Hippocampal formation (tissue), 2 donors: ENCODE results near the gene MRM1.
"Not testable (repeated sequence)": the region's sequence is repeated elsewhere in the genome, so short reads cannot be mapped to it uniquely, and the experiment has no call there.

Source experiments
- DNase-seq, 2 donors: peaks; one replicate each; lab custom pipeline; 2025; lab: John Stamatoyannopoulos, UW

MRM1 gene

DNA sequence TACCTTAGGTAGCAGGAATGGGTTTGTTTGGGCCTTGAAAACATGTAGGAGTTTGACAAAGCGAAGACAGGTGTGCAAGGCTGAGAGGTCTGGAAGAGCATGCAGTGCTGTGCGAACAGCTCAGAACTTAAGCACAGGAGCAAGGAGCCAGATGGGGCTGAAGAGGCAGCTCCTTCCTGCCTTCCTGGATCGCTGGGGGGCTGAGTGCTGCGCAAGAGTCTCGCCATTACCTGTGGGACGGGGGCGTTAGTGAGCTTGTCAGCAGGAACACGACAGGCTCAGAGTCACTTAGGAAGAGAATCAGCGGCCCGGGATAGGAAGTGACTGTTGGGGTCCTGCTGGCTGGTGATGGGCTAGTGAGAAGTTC, 464 bp upstream of the MRM1 start:
- no peak for DNase-seq

DNA sequence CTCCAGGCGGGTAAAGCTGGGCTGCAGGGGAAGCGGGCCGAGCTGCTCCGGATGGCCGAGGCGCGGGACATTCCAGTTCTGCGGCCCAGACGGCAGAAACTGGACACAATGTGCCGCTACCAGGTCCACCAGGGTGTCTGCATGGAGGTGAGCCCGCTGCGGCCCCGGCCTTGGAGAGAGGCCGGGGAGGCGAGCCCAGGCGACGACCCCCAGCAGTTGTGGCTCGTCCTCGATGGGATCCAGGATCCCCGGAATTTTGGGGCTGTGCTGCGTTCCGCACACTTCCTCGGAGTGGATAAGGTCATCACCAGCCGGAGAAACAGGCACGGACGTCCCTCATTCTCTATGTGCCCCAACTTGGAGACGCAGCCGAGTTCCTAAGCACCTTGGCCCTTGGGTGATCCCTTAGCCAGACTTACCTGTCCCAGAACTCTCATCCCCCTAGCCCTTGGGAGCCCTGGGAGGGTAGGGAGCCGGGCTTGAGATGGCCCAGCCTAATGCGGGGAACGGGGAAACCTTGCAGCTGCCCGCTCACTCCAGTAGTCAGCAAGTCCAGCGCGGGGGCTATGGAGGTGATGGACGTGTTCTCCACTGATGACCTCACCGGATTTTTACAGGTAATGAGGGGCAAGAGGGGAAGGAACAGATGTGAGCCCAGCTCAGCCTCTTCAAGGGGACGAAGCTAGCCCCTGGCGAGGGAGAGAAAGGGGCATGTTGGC, 806 bp downstream of the MRM1 start:
- no peak for DNase-seq

DNA sequence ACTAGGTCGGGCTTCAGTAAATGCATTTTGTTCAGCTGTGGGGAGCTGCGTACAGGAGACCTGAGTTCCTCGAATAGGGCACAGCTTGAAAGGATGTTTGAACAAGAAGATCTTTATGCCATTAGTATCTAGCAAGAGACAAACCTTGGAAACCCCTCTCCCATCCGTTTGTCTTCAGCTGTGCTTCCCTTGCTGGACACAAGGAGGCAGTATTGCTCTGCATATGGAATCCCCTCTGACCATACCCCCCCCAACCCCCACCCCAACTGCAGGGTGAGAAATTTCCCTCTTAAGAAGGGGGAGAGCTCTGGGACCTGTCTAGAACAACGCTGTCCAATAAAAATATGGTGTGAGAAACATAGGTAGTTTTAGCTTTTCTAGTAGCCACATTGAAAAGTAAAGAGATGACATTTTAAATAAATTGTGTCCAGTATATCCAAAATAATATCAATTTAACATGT, 1.6 kb downstream of the MRM1 start:
- peak in 1 of 2 donors; percentile 11 for DNase-seq

DNA sequence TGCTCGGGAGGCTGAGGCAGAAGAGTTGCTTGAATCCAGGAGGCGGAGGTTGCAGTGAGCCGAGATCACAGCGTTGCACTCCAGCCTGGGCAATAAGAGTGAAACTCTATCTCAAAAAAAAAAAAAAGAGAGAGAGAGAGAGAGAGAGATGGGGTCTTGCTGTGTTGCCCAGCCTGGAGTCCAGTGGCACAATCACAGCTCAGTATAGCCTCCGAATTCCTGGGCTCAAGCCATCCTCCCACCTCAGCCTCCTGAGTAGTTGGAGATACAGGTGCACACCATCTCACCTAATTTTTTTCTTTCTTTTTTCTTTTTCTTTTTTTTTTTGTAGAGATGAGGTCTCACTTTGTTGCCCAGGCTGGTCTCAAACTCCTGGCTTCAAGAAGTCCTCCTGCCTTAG, 3.6 kb downstream of the MRM1 start:
- not testable (repeated sequence) for DNase-seq

DNA sequence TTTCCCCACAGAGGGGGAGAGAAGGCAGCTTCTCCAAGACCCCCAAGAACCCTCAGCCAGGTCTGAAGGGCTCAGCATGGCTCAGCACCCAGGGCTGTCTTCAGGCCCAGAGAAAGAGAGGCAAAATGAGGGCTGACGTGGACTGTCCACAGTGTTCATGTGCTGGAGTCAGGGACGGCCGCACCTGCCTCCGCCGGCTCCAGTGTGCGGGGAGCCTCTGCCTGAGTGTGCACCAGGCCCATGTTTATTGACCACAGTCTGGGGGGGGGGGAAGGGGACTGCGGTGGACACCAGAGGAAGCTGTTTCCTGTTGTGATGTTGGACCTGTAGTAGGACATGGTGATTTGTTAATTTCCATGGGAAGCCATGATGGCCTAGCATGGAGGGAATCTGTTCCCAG, 6.9 kb downstream of the MRM1 start:
- no peak for DNase-seq

DNA sequence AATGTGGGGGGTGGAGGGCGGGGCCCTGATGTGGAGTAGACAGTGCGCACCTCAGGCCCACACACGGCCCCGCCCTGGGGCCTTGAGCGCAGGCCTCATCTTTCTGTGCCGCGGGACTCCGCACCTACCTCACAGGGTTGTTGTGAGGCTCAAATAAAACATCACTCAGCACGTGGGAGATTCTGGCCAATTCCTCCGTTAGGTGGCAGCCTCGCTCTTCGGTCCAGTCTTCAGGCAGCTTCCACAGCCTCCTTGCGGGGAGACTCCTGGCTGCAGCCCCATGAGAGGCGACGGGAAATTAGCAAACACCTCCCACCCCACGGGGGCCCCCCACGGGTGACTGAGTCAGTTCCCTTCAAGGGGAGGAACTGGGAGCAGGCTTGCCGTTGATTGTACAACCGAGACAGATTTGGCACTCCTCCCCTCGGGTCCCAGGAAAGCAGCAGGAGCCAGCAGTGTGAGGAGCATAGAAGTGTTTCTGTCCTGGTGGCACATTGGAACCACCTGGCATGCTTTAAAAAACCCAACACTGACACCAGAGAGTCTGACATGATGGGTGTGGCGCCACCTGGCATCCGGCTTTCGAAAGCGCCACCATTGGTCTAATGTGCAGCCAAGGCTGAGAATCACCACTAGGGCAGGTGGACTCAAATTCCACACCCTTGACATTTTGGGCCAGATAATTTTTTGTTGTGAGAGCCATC, 7.6 kb downstream of the MRM1 start:
- peak; percentile 14 to 36 for DNase-seq

DNA sequence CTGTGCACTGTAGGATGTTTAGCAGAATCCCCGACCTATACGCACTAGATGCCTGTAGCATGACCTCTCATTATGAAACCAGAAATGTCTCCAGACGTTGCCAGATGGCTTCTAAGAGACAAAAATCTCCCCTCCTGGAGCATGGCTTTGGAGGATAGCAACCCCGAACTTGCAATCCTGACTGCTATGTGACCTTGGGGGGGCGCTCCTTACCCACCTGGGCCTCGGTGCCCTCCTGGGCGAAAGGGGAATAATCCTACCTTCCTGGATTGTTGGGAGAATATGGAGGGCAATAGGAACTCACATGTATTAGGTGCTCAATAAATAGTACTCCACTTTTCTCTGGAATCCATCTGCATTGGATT, 8.1 kb downstream of the MRM1 start:
- no peak for DNase-seq

DNA sequence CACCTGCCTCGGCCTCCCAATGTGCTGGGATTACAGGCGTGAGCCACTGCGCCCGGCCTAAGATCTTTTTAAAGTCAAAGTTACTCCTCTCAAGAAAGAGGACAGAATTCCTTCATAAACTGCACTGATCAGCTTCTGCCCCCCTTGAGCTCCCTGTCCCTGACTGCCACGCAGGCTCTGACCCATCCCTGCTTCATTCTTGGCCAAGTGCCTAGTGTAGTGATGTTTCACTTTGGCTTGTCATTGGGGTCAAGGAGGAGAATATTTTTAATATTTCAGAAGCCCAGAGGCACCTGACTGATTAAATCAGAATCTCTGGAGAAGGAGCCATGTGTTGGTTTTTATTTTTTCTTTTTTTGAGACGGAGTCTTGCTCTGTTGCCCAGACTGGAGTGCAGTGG, 9.1 kb downstream of the MRM1 start:
- no peak for DNase-seq

DNA sequence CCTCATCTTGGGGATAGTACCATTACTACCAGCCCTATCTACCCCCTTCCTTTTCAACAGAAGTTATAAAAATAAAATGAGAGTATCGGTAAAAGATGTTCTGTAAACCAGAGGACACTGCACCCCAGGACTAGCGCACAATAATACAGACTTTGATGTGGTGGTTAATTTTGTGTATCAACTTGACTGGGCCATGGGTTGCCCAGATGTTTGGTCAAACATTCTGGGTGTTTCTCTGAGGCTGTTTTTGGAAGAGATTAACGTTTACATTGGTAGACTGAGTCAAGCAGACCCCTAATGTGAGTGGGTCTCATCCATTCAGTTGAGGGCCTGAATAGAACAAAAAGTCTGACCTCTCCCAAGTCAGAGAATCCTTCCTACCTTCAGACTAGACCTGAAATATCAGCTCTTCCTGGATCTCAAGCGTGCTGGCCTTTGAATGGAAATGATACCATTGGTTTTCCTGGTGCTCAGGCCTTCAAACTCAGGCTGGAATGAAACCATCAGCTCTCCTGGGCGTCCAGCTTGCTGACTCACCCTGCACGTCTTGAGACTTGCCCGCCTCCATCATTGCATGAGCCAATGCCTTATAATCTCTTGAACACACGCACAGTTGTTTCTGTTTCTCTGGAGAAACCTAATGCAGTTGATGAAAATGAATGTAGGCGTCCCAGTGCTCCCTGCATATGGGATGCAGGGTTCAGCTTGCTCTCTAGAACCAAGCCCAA, 10.1 kb downstream of the MRM1 start:
- DNase-seq = no peak

DNA sequence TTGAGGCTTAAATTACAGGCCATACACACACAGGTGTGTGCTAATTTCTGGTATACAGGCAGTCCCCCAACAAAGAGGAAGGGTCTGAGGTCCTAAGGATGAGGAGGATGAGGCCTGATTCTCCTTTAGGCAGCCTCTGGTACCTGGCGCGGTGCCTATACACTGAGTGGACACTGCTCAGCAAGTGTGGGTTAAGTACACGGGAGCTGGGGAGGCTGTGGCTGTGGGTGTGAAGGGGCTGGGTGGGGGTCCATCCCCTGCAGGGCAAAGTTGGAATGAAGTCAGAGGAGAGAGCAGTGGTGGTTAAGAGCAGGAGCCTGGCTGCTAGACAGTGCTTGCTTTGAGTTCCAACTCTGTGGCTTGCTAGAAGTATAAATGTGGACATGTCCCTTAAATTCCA, 10.9 kb downstream of the MRM1 start:
- DNase-seq = no peak

DNA sequence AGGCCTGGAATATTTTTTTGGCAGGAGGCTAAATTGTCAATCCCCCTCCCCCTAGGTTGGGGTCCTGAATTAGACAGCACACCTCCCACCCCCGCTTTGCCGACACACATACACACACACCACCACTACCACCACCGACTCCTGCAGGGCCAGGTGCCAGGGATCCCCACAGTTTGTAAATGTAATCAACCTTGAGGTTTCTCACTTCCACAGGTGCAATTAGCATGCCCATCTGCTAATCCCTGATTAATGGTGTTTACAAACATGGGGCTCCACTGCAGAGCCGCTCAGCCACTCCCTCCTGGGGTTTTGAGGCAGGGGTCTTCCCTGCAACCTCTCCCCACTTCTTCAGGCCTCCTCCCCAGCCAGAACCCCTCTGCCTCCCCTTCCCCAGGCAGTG, 11.8 kb downstream of the MRM1 start:
- no peak for DNase-seq

DNA sequence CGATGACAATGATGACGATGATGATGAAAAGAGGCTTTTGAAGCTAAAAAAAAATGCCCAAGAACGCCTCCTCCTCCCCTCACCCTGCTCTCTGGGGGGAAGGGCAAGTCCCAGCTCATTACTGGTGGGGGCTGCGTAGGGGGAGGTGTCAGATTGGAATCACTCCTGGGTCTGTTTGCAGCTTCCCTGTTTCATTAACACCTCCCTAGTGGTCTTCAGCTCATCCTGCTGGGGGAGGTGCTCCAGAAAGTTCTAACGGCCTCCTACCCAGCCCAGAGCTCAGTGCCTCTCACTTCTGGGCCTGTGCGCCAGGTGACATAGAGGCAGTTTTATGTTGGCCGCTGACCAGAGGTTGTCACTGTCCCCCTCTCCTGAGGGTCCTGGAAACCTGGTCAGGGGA, 12.7 kb downstream of the MRM1 start:
- no peak for DNase-seq

DNA sequence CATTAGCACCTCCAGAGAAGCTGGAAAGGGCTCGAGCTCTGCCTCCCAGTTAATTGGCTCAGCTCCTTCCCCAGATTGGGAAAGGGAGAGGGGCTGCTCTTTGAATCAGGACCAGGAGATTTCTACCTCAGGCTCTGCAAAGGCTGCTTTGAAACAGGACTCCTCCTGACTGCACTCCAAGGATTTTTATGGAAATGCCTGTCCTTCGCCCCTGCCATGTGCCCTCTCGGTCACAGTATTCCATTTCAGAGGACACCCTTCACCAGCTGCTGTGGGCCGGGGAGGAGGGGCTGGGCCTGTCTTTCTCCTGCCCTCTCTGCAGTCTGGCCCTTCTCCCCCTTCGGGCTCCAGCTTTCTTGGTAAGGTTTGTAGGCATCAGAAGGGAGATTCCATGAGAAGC, 13.6 kb downstream of the MRM1 start:
- DNase-seq = no peak

DNA sequence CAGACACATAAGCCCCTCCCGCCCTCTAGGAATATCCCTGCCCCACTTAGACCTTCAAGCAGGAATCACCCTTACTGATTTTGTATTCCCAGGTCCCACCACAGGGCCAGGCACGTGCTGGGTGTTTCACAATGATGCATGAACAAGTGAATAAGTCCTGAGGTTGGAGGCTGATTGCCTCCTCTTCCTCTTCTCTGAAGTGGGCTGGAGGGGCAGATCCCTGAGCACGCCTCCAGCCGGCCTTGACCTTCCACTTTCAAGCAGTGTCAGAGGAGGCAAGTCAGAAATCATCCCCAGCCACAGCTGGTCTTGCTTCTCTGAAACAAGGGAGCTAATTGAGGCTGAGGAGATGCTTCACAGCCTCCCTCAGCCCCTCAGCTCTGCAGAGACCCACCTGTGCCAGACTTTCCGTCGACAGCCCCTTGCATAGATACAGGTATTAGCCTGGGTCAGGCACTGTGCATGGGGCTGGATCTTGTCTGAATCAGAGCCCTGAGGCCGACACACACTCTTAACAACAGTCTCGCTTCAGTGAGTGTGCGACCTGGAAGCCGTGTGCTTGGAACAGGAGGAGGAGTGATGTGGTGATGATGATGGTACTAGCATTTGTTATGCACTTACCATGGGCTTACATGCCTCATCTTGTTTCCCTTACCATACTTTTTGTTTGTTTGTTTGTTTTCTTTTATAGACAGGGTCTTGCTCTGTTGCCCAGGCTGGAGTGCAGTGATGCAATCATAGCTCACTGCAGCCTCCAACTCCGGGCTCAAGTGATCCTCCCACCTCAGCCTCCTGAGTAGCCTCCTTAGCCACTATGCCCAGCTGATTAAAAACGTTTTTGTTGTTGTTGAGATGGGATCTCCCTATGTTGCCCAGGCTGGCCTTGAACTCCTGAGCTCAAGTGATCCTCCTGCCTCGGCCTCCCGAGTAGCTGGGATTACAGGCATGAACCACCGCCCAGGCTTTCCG, 15.0 kb downstream of the MRM1 start:
- no peak for DNase-seq

DNA sequence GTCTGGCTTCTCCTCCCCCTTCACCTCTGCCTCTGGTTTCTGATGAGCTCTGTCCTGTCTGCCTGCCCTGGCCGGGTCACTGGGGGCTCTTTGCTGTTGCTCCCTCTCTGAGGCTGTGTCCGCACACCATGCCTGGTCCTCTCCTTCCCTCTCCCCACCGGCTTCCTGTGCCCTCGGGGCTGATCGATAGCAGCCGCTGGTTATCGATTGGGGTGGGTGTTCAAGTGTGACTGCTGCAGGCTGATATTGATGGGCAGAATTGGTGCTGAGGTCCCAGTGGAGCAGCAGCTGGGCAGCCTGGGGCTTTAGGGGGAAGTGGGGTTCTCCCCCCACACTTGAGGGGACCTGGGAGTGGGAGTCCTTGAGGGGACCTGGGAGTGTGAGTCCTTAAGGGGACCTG, 16.4 kb downstream of the MRM1 start:
- DNase-seq = no peak

DNA sequence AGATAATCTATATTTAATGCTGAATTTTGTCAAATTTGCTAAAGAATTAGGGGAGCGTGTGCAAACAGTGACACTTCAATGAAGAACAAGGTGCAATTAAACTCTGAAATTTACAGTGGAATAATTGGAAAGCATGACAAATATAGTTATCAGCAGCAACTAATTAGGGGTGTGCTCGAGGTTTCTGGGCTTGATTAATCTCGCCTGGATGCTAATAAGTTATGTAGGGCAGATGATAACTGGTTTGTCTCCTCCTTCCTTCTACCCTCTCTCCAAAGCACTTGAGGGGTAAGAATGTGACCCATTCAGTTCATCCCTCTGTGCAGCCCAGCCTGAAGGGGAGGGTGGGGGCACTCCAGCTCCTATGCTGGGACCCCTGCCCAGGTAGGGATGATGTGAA, 21.9 kb downstream of the MRM1 start:
- DNase-seq = no peak

DNA sequence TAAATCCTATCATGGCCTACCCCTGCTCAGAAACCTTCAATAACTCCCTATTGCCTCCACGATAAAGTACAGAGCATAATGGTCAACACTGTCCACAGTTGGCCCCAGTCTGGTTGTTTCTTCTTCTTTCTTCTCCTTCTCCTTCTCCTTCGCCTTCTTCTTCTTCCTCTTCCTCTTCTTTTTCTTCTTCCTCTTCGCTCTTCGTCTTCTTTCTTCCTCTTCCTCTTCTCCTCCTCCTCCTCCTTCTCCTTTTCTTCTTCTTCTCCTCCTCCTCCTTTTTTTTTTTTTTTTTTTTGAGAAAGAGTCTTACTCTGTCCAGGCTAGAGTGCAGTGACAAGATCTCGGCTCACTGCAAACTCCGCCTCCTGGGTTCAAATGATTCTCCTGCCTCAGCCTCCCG, 23.8 kb downstream of the MRM1 start:
- DNase-seq = no peak

DNA sequence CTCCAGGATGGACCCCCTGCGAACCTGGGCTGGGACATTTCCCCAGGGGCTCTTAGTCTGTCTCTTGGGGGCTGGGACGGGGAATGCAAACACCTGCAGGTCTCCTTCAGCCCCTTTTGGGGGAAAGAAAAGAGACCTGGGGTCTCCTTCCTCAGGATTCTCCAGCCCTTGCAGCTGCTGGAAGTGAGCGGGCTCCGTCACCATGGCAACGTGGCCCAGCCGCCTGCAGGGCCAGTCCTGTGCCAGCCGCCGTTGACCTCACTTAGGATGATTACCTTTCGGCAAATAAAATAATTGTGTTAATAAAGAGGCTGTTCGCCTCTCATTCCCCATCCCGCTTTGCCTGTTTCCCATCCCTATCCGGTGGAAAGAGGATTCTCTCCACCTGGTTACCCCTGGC, 25.7 kb downstream of the MRM1 start:
- DNase-seq = no peak

DNA sequence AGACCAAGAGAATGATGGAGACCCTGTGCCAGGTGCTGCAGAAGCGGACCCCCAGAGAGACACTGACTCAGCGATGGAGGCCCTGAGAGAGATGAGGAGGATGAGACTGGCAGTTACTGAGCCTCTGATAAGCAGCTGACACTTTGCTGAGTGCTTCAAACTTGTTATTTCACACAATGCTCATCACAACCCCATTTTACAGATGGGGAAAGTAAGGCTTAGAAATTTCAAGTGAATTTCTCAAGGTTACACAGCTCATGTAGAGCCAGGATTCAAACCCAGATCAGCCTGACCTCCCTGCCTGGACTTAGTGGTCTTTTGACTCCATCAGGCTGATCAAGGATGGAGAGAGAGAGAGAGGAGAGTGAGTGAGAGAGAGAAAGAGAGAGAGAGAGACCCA, 27.2 kb downstream of the MRM1 start:
- no peak for DNase-seq

DNA sequence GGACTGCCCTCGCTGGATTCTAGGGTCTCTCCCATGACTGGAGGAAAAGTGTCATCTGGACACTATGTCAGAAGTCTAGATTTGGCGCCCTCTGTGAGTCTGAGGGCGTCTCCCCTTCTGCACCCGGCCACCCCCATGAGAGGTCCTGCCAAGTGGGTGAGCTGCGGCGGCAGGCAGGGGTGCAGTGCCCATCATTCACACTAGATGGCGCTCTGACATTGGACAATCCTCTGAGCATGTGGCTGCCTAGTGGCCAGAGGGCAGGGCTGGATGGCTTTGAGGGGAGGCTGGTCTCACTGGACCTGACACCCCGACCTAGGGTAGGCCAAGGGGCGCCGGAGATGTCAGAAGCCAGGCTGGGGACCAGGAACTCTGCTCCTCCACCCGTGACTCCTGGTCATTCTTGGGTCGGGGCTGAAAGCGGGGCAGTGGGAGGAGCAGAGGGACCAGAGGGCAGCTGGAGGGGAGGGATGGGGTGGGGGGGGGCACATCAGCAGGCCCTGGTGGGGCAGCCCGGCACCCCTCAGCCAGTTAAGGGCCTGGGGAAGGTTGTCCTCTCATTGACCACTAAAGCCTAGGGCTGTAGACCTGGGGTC, 28.0 kb downstream of the MRM1 start:
- peak; percentile 6 to 62 for DNase-seq

DNA sequence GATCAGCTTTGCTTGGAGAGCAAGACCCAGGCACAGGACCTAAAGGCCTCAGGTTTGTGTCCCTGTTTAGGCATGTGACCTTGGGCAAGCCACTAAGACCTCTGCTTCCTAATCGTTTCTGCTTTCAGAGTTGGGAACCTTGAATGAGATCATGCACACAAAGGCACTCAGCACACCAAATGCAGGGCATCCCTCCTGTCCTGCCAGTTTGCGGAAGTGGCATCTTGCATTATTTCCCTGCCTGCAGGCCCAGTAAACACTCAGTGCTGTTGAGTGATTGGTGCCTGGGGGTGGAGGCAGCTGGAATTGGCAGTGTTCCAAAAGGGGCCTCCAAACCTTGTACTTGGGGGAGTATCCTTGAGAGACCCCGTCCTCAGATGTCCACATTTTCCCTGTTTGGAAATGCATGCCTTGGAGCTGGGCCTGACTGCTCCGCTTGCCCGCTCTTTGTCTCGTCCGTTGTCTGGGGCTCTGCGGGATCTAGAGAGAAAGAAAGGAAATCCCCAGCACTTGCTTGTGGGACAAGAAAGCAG, 28.7 kb downstream of the MRM1 start:
- DNase-seq = no peak
